ENCODE measurements around the gene NEK2. TPM values are rescaled to one million over a fixed set of nuclear protein-coding genes. Genes with fewer than 3 reads are reported as not detected.

Gene NEK2
- total RNA-seq, 3 donors from 2014 or later (not counting 1 experiment from before 2014, with no cell fraction given): 0.78 to 1.0 (median 0.99) TPM

GRCh38 chr1:211619033-211619996 is 56.1 kb downstream of the NEK2 start:
- Histone ChIP-seq H3K36me3 (ENCODE audit: control insufficient read depth, insufficient read depth, low read length) (no peaks in the 10 kb centered on the region), H3K9me3 (ENCODE audit: control insufficient read depth, insufficient read depth, low read length) (no peaks in the 10 kb centered on the region), H3K27me3 (ENCODE audit: control insufficient read depth, insufficient read depth, low read length) (no peaks in the 10 kb centered on the region), H3K27ac (ENCODE audit: low read length) (no peak overlapping the region), H3K4me1 (ENCODE audit: control insufficient read depth, insufficient read depth, low read length) (no peaks in the 10 kb centered on the region), H3K4me3 (ENCODE audit: low read length) (no peak overlapping the region)
- DNase-seq: no peak
- intact Hi-C loops (cut with micrococcal nuclease): no loop called here
- Mint-ChIP-seq H3K9me3 (no peaks in the 10 kb centered on the region), H3K4me1 (no peaks in the 10 kb centered on the region), H3K27me3 (ENCODE audit: low read depth in 2 of 2) (peaks cover 0 to 2% of the 10 kb centered on the region in 2 donors), H3K27ac (no peak overlapping the region), H3K4me3 (no peak overlapping the region), H3K36me3 (no peaks in the 10 kb centered on the region)
- WGBS (ENCODE audit: insufficient coverage): 78% methylated on average over 8 of the region's 8 CpGs
- ATAC-seq: no peak
- TF ChIP-seq CTCF (IDR thresholded peaks at IDR 0.05): no peak

GRCh38 chr1:211616965-211617297 is 58.5 kb downstream of the NEK2 start:
- Mint-ChIP-seq H3K27ac (no peak overlapping the region), H3K4me1 (no peaks in the 10 kb centered on the region), H3K36me3 (no peaks in the 10 kb centered on the region), H3K4me3 (no peak overlapping the region), H3K9me3 (no peaks in the 10 kb centered on the region), H3K27me3 (ENCODE audit: low read depth in 2 of 2) (peaks cover 0 to 2% of the 10 kb centered on the region in 2 donors)
- WGBS (ENCODE audit: insufficient coverage): 91% methylated on average over 5 of the region's 5 CpGs
- H3K27me3 ChIP-seq (ENCODE audit: control insufficient read depth, insufficient read depth, low read length): no peaks in the 10 kb centered on the region
- no peak for TF ChIP-seq CTCF (IDR thresholded peaks at IDR 0.05)
- ATAC-seq (no peak), DNase-seq (no peak)
- H3K4me3 ChIP-seq (ENCODE audit: low read length): no peak overlapping the region
- intact Hi-C loops (cut with micrococcal nuclease): no loop called here
- H3K9me3 ChIP-seq (ENCODE audit: control insufficient read depth, insufficient read depth, low read length): no peaks in the 10 kb centered on the region
- H3K27ac ChIP-seq (ENCODE audit: low read length): no peak overlapping the region
- H3K4me1 ChIP-seq (ENCODE audit: control insufficient read depth, insufficient read depth, low read length): no peaks in the 10 kb centered on the region
- no peaks in the 10 kb centered on the region for H3K36me3 ChIP-seq (ENCODE audit: control insufficient read depth, insufficient read depth, low read length)

GRCh38 chr1:211616231-211616964 is 59.0 kb downstream of the NEK2 start:
- no peak overlapping the region for H3K4me3 Mint-ChIP-seq
- no peaks in the 10 kb centered on the region for H3K4me1 Mint-ChIP-seq
- no peaks in the 10 kb centered on the region for H3K9me3 Mint-ChIP-seq
- Histone ChIP-seq H3K36me3 (ENCODE audit: control insufficient read depth, insufficient read depth, low read length) (no peaks in the 10 kb centered on the region), H3K27me3 (ENCODE audit: control insufficient read depth, insufficient read depth, low read length) (no peaks in the 10 kb centered on the region), H3K4me3 (ENCODE audit: low read length) (no peak overlapping the region), H3K9me3 (ENCODE audit: control insufficient read depth, insufficient read depth, low read length) (no peaks in the 10 kb centered on the region), H3K4me1 (ENCODE audit: control insufficient read depth, insufficient read depth, low read length) (no peaks in the 10 kb centered on the region), H3K27ac (ENCODE audit: low read length) (no peak overlapping the region)
- H3K27ac Mint-ChIP-seq: no peak overlapping the region
- peaks cover 0 to 2% of the 10 kb centered on the region in 2 donors for H3K27me3 Mint-ChIP-seq (ENCODE audit: low read depth in 2 of 2)
- 95% methylated on average over 13 of the region's 13 CpGs for WGBS (ENCODE audit: insufficient coverage)
- no peak for ATAC-seq
- no peak for TF ChIP-seq CTCF (IDR thresholded peaks at IDR 0.05)
- intact Hi-C loops (cut with micrococcal nuclease): no loop called here
- no peaks in the 10 kb centered on the region for H3K36me3 Mint-ChIP-seq
- DNase-seq: no peak
